ENCODE data around the gene PTPN14.

Gene PTPN14

GRCh38 chr1:214567481-214567980 is 16.1 kb upstream of the PTPN14 start:
- no peak overlapping the region for H3K4me3 ChIP-seq (ENCODE audit: low read length)
- TF ChIP-seq CTCF (conservative IDR thresholded peaks at IDR 0.05; ENCODE audit: low read length) = no peak
- no peak for DNase-seq (ENCODE audit: low read depth)

- peak; percentile 70 for DNase-seq (ENCODE audit: low read depth)
- H3K4me3 ChIP-seq (ENCODE audit: low read length) = no peak overlapping the region
- TF ChIP-seq CTCF (conservative IDR thresholded peaks at IDR 0.05; ENCODE audit: low read length) = no peak
Observed at GRCh38 chr1:214566158-214567104, 15.0 kb upstream of the PTPN14 start.

GRCh38 chr1:214565310-214565709 is 13.9 kb upstream of the PTPN14 start:
- TF ChIP-seq CTCF (conservative IDR thresholded peaks at IDR 0.05; ENCODE audit: low read length) = no peak
- no peak overlapping the region for H3K4me3 ChIP-seq (ENCODE audit: low read length)
- DNase-seq (ENCODE audit: low read depth) = no peak

- H3K4me3 ChIP-seq (ENCODE audit: low read length) = no peak overlapping the region
- TF ChIP-seq CTCF (conservative IDR thresholded peaks at IDR 0.05; ENCODE audit: low read length) = no peak
- peak; percentile 59 for DNase-seq (ENCODE audit: low read depth)
Observed at GRCh38 chr1:214563881-214564280, 12.5 kb upstream of the PTPN14 start.

GRCh38 chr1:214557952-214558735 is 6.7 kb upstream of the PTPN14 start:
- no peak overlapping the region for H3K4me3 ChIP-seq (ENCODE audit: low read length)
- TF ChIP-seq CTCF (conservative IDR thresholded peaks at IDR 0.05; ENCODE audit: low read length) = no peak
- DNase-seq (ENCODE audit: low read depth) = peak; percentile 96

- no peak for DNase-seq (ENCODE audit: low read depth)
- no peak for TF ChIP-seq CTCF (conservative IDR thresholded peaks at IDR 0.05; ENCODE audit: low read length)
- H3K4me3 ChIP-seq (ENCODE audit: low read length) = no peak overlapping the region
Observed at GRCh38 chr1:214553142-214553710, 1.8 kb upstream of the PTPN14 start.
